Measurements from ENCODE around the gene ZSCAN10.
"Not testable (repeated sequence)": the region's sequence is repeated elsewhere in the genome, so short reads cannot be mapped to it uniquely, and the experiment has no call there.

The ZSCAN10 gene

DNA sequence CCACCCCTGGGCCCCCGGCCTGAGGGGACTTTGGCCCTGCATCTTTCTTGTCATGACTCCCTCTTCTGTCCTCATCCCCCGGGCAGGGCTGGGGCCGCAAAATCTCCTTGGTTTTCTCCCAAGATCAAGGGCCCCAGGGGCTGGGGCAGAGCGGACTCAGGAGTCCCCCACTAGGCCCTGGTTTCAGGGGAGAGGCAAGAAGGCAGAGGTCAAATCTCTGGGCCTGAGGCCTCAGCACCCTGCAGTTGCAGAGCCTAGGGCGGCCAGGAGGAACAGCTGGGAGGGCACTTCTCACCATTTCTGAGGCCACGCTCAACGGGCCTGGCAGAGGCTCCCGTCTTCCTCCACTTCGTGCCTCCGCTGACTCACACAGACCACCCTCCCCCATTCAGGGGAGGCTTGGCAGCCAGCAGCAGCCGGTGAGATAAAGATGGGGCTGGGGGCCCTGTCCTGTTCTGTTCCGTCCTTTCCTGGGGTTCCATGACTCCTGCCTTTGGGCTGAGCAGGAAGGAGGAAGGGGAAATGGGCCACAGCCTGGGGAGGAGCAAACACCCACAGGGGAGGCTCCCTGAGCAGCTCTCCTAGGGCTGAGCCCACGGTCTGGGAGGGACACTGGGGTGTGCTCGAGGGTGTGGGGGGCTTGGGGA, 12.4 kb downstream of the ZSCAN10 start:
- no peak for DNase-seq (ENCODE audit: low read depth in 2 of 3, low spot score in 2 of 3)

DNA sequence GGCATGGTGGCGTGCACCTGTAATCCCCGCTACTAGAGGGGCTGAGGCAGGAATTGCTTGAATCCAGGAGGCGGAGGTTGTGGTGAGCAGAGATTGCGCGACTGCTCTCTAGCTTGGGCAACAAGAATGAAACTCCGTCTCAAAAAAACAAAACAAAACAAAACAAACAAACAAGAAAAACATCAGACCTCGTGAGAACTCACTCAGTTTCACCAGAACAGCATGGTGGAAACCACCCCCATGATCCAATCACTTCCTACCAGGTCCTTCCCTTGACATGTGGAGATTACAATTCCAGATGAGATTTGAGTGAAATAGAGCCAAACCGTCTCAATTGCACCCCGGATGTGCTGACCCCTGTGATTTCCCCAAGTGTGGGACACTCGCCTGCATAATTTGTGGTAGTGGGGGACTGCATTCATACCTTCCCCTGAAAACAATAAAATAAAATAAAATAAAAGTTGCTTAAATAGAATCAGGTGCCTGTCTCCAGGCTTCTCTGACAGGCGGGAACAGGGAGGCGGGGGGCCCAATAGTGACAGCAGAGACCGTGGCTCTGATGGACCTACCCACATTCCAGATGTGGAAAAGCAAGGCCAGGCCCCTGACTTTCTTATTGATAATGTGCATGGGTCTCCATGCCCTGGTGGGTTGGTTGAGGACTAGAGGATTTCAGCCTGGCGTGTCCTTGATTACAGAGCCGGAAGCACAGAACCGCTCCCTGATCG, 13.1 kb downstream of the ZSCAN10 start:
- no peak for DNase-seq (ENCODE audit: low read depth in 2 of 3, low spot score in 2 of 3)

DNA sequence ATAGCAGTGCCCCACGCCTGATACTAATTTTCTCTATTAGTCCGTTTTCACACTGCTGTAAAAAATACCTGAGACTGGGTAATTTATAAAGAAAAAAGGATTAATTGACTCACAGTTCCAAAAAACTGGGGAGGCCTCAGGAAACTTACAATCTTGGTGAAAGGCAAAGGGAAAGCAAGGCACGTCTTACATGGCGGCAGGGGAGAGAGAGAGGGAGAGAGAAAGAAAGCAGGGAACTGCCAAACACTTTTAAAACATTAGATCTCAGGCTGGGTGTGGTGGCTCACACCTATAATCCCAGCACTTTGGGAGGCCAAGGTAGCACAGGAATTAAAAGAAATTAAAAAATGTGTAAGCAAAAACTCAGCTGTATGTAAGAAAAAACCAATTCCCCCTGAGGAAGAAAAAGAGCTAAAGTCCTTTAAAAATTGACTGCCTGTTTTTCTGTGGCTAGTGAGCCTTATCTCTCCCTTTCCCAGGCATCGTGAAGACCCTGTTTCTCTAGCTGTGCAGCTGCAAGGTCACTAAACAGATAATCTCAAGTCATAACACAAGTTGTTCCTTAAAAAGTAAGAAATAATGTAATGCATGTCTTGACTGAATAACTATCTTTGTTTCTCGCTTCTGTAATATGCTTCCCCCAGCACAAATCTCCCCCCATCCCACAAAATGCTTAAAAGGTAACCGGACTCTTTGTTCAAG, 14.0 kb downstream of the ZSCAN10 start:
- DNase-seq (ENCODE audit: low read depth in 2 of 3, low spot score in 2 of 3) = no peak

DNA sequence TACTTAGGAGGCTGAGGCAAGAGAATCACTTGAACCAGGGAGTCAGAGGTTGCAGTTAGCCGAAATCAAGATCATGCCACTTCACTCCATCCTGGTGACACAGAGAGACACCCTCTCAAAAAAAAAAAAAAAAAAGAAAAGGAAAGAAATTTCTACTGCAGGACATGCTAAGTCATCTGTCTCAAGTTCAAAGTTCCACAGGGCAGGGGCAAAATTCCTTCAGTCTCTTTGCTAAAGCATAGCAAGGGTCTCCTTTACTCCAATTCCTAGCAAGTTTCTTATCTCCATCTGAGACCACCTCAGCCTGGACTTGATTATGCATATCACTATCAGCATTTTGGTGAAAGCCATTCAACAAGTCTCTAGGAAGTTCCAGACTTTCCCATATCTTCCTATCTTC, 14.6 kb downstream of the ZSCAN10 start:
- DNase-seq (ENCODE audit: low read depth in 2 of 3, low spot score in 2 of 3) = no peak

DNA sequence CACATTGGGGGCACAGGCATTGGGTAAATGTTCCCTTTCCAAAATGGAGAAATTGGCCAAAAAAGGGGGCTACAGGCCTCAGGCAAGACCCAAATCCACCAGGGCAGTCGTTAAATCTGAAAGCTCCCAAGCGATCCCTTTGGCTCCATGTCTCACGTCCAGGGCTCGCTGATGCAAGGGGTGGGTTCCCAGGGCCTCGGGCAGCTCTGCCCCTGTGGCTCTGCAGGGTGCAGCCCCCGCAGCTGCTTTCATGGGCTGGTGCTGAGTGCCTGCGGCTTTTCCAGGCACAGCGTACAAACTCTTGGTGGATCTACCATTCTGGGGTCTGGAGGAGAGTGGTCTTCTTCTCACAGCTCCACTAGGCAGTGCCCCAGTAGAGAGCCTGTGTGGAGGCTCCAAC, 15.7 kb downstream of the ZSCAN10 start:
- DNase-seq (ENCODE audit: low read depth in 2 of 3, low spot score in 2 of 3) = not testable (repeated sequence)

- DNase-seq (ENCODE audit: low read depth in 2 of 3, low spot score in 2 of 3) = not testable (repeated sequence)
These were observed 17.1 kb downstream of the ZSCAN10 start for GRCh38 chr16:3081957-3082356.

DNA sequence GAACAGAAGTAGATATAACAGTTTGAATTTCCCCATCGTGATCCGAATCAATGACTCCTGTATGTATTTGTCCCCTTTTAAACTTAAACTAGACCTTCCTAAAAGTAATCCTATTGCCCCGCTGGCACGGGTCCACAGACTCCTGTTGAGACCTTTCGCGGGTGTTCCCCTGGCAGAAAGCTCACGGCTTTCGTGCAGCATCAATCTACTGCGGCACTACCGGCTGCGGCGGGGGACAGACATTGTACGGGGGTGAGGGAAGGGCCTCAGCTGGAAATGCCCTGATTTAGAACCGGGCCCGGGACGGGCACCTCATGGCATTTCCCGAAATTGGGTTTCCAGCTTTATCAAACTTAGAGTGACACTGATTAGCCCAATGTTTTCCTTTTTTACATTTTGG, 19.1 kb downstream of the ZSCAN10 start:
- DNase-seq (ENCODE audit: low read depth in 2 of 3, low spot score in 2 of 3) = no peak

DNA sequence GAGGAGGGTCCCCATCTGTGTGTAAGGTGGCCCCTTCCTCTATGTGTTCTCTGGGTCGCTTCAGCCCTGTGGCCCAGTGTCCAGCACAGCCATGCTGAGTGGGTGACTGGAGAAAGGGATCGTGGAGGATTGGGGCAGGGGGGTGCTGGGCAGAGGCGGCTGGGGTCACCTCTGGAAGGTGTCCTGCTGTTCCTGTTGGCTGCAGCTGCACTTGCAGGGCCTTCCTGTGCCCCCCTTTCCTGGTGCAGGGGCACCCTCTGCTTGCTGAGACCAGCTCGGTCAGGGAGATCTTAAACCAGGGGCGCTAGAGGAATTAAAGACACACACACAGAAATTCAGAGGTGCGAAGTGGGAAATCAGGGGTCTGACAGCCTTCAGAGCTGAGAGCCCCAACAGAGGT, 22.5 kb downstream of the ZSCAN10 start:
- DNase-seq (ENCODE audit: low read depth in 2 of 3, low spot score in 2 of 3) = no peak

- DNase-seq (ENCODE audit: low read depth in 2 of 3, low spot score in 2 of 3) = not testable (repeated sequence)
These were observed 23.1 kb downstream of the ZSCAN10 start for GRCh38 chr16:3075946-3076345.

DNA sequence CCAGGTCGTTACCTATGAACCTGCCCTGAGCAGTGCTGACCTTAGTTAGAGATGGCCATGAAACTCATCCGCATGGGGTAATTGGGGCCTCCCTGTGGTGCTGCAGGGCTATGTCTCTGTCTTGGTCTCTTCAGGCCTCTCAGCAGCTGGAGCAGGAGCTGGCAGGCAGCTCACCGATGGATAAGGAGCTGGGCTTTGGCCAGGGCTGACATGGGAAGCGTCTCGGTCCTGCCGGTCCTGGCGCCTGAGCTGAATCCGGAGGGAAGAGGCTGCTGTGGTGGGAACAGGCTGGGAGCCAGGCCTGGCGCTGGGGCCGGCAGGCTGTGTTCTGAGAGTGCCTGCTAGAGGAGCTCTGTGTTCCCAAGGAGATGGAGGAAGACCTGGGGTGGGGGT, 23.6 kb downstream of the ZSCAN10 start:
- DNase-seq (ENCODE audit: low read depth in 2 of 3, low spot score in 2 of 3) = no peak

DNA sequence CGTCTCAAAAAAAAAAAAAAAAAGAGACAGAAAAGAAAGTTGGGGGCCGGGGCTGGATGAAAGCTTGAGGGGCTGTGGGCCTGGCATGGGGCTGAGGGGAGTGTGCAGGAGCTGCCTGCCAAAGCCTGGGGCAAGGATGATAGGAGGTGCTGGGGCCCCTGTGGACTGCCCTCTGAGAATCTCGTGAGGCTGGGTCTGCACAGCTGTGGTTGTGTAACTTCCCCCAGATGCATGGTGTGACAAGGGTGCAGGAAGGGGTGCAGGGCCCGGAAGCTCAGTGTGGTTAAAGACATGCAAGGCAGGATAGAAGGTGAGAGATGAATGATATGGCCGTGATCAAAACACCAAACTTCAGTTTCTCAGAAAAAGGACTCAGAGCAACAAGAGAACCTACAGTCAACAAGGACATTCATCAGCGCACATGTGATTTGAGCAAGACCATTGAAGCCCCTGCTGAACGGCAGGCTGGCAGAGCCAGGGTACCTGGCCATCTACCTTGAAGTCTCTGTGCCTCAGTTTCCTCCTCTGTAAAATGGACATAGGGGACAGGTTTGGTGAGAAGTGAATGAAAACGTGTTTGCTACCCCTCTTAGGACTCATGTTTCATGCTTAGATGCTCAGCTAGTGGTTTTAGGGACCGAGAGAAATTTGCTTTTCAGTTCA, 24.1 kb downstream of the ZSCAN10 start:
- DNase-seq (ENCODE audit: low read depth in 2 of 3, low spot score in 2 of 3) = peak in 2 of 3 experiments; percentile 59 to 60

DNA sequence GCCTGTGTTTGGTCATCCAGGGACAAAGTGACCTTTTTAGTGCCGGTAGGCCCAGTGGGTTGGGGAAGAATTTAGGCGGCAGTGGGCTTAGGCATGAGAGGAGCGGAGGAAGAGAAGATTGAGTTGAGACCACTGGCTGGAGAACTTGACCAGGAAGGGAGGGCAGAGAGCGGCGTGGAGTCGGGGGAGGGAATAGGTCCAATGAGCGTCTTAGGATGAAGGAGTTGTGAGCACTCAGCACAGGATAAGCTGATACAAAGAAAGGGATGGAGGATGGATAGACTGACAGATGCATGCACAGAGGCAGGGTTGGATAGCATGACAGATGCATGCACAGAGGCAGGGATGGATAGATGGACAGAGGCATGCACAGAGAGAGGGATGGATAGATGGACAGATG, 25.6 kb downstream of the ZSCAN10 start:
- no peak for DNase-seq (ENCODE audit: low read depth in 2 of 3, low spot score in 2 of 3)

DNA sequence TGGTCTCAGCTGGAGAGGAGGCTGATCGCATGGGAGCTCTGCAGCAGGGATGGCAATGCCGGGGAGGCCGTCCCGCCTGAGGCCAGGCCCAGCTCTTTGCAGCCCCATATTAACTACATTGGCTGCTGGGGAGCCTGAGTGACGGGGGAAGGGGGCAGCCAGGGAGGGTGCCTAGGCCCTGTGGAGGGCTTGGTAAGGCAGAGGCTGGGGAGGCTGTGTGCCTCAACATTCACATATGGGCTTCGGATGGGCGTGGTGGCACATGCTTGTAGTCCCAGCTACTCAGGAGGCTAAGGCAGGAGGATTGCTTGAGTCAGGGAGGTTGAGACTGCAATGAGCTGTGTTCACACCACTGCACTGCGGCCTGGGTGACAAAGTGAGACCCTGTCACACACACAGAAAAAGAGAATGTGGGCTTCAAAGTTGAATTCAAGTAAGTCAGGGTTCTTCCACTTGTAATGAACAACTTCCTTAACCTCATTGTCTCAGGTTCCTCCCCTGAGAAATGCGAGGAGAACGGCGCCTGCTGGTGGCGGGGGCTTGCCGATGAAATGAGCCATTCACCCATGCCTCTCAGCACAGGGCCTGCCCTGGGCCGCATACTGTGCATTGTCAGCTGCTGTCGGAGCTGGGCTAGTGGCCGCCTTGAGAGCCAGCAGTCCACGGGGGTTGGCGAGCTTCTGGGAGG, 26.4 kb downstream of the ZSCAN10 start:
- not testable (repeated sequence) for DNase-seq (ENCODE audit: low read depth in 2 of 3, low spot score in 2 of 3)

DNA sequence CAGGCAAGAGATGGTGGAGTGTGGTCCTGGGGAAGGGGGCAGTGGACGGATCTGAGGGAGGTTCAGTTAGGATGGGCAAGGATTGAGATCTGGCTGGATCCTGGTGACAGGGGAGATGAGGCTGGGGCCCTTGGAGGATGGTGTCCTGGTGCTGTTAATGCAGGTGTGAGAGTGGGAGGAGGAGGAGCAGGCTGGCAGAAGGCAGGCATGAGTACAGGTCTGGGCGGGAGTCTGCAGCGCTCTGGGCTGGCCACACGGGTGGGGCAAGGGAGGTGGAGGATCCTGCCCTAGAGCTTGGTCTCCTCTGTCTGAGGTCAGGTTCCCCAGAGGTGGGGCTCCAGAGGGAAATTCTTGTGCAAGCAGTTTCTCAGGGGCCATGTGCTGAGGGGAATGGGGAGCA, 26.9 kb downstream of the ZSCAN10 start:
- DNase-seq (ENCODE audit: low read depth in 2 of 3, low spot score in 2 of 3) = not testable (repeated sequence)

DNA sequence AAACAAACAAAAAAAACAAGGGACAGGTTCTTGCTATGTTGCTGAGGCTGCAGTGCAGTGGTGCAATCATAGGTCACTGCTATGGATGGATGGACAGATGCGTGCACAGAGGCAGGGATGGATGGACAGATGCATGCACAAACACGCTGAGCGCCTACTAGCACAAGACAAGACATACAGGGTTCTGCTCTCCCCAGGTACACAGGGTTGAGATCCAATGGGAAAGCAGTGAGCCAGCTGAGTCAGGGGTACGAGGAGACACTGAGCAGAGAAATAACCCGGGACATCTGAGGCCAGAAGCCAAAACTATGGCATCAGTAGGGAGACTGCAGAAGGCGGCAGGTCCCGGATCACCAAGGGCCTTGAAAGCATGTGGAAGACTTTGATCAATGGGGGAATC, 27.4 kb downstream of the ZSCAN10 start:
- DNase-seq (ENCODE audit: low read depth in 2 of 3, low spot score in 2 of 3) = no peak

GRCh38 chr16:3070608-3071111, 28.4 kb downstream of the ZSCAN10 start:
- DNase-seq (ENCODE audit: low read depth in 2 of 3, low spot score in 2 of 3) = no peak

GRCh38 chr16:3069146-3069545, 29.9 kb downstream of the ZSCAN10 start:
- not testable (repeated sequence) for DNase-seq (ENCODE audit: low read depth in 2 of 3, low spot score in 2 of 3)

DNA sequence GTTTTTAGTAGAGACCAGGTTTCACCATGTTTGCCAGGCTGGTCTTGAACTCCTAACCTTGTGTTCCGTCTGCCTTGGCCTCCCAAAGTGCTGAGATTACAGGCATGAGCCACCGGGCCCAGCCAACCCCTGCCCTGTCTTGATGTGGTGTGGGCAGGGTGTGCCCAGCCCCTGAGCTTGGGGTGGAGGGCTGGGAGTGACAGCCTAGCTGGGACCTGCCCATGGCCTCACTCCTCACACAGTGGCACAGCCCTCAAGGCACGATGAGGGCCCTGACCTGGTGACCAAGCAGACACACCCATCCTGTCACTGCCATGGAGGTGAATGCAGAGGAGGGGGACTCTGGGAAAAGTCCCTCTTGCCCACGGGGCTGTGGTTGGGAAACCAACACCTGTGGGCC, 30.6 kb downstream of the ZSCAN10 start:
- no peak for DNase-seq (ENCODE audit: low read depth in 2 of 3, low spot score in 2 of 3)

- no peak for DNase-seq (ENCODE audit: low read depth in 2 of 3, low spot score in 2 of 3)
These were observed 32.7 kb downstream of the ZSCAN10 start for GRCh38 chr16:3066440-3066748.

- no peak for DNase-seq (ENCODE audit: low read depth in 2 of 3, low spot score in 2 of 3)
These were observed 33.2 kb downstream of the ZSCAN10 start for GRCh38 chr16:3065742-3066439.
